NCI-H82 (cell line): Measurements from ENCODE around the gene EWSR1.

ENCODE experiments used
- DNase-seq: peaks from one replicate; lab custom pipeline; 2025; lab: John Stamatoyannopoulos, UW

The EWSR1 gene

DNA sequence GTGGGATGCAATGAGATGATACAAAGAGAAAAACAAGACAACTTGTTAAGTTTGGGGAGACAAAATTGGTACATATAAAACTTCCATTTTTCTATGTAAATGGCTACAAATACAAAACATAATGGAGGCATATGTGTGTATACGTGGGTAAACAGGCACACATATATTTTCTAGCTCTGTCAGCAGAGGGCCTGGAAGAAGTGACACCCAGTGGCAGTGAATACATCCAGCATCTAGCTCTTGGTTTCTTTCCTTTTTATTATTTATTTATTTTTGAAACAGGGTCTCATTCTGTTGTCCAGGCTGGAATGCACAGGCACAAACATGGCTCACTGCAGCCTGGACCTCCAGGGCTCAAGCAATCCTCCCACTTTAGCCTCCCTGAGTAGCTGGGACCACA lies 52.5 kb downstream of the EWSR1 start:
- DNase-seq = peak; percentile 18

DNA sequence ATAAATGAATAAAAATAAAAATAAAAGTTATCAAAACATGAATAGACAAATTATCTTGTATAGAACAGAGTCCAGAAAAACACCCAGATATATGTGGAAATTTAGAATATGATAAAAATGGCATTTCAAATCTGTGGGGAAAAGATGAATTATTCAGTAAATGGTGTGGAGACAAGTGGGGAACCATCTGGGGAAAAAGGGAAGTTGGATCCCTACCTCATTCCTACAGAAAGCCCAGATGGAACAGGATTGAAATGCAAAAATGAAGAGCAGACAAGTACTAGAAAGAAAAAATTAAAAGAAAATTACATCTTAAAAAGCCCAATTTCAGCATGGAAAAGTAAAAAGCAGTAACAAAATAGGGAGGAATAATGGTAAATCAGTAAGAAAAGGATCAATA lies 55.6 kb downstream of the EWSR1 start:
- DNase-seq = no peak

DNA sequence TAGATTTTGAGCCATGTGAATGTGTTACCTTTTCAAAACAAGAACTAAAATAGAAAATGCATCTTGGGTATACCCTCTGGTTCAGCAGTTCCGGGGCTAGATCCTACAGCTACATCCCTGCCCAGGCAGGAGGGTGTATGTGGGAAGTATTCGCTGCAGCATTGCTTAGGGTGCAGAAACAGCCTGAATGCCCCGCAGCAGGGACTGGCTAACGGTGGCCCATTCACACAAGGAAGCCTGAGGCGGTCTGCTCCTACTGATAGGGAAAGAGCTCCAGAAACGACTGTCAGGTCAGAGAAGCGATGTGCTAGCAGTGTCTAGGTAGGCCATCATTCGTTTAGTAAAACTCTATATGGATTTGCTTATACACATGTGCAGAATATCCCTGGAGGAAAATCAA lies 57.3 kb downstream of the EWSR1 start:
- DNase-seq = no peak

DNA sequence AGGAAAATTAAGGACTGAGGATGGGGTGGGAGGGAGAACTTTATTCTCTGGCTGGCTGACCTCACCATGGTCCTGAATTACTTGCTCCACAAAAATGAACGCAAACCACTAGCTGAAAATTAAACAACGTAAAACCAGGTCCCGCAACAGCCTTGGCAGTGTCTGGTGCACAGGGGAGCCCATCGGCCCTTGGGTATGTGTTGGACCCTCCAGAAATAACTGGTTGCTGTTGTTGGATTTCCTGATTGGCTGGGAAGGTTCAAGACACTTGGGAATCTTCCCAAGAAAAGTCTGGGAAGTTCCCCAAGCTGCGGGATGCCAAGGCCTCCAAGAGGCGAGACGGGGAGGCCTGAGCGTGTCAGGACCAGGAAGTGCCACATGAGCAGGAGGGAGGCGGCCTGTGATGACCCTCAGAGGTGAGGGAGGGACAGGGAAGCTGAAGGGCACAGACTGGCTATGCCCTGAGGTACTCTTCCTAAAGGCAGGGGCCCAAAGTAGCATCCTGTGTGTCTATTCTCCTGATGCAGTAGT lies 57.8 kb downstream of the EWSR1 start:
- DNase-seq = no peak

GRCh38 chr22:29326481-29326880 lies 58.4 kb downstream of the EWSR1 start:
- DNase-seq = no peak

GRCh38 chr22:29327089-29327764 lies 59.2 kb downstream of the EWSR1 start:
- DNase-seq = no peak

DNA sequence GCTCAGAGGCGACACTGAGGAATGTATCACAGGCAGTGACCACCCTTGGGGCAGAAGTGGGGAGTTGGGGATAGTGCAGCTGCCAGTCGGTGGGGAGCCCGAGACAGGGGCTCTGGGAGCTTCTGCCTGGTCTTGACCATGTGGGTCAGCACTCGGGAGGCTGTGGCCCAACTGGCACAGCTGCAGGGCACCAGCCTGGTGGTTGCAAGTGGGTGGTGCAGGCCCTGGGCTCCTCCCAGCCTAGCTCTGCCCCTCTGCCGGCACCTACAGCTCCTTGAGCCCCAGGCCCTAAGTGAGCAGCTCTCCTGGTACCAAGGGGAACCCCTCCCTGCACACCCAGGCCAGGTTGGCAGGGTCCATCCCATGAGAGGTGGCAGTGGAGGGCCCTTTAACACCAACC lies 60.0 kb downstream of the EWSR1 start:
- DNase-seq = no peak

- no peak for DNase-seq
These were observed 60.8 kb downstream of the EWSR1 start for GRCh38 chr22:29328566-29329500.

DNA sequence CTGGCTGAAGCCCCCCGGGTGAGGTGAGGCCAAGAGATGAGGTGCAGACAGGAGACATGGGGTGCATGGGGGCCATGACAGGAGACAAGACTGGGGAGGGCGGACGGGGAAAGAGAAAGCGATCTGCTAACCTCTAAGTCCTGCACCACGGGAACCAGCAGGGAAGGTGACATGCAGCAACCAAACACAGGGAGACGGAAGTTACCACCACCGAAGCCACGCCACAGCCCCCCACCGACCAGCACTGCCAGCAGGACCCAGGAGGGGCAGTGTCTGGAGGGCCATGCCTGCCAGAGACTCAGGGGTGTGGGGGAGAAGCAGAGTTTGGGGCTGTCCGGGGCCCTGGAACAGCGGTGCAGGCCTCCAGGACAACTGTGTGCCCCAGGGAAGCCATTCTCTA lies 61.5 kb downstream of the EWSR1 start:
- no peak for DNase-seq

GRCh38 chr22:29330291-29330690 lies 62.2 kb downstream of the EWSR1 start:
- DNase-seq = no peak

GRCh38 chr22:29330753-29331152 lies 62.7 kb downstream of the EWSR1 start:
- no peak for DNase-seq

- DNase-seq = no peak
These were observed 63.1 kb downstream of the EWSR1 start for GRCh38 chr22:29331213-29331612.

DNA sequence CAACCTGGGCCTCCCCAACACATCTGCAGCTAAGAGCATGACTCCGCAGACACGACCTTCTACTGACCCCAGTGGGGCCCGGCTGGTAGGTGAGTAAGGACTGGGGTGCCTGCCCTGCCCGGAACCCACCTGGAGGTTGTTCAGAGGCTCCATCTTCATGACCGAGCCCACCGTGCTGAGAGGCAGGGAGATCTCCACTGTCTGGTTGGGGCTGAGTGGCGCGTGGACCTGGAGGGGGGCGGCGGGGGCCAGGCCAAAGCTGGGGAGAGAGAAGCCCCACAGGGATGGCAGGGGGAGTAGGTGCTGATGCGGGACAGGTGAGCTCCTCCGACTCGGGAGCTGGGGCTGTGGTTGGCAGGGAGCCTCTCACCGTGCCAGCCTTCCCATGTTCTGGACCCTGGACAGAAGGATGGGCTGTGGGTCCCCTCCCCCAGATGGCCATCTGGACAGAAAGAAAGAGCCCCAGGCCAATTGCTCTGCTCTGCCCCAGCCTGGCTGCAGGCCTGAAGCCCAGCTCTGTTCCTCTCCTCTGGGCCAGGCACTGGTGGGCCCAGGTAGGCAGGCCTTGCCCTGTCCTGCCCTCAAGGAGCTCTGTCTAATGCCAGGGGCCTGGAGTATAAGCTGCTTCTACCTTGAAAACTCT lies 63.7 kb downstream of the EWSR1 start:
- DNase-seq = no peak

DNA sequence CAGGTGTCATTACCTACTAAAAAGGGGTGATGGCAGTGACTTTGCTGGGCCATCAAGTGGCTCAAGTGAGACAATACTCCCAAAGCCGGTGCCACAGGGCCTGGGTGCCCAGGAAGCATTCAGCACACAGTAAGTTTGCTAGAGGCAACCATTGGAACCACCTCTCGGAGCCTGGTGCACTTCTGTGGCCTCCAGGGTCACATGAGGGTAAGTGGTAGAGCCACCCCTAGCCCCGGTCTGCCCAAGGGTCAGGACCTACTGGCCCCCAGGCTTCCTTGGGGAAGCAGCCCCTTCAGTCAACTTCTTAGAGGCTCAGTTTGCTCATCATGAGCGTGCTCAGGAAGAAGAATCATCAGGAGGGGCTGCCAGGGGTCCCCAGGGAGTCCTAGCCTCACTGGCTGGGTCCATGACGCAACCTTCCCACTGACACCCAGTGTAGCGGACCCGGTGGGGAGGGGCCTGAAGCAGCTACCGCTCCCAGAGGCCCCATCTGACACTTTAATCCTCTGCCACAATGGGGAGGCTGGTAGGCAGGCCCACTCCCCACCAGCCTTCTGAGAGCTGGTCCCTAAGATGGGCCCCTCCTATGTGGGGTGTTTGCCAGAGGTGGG lies 64.9 kb downstream of the EWSR1 start:
- peak; percentile 66 for DNase-seq

- no peak for DNase-seq
These were observed 66.1 kb downstream of the EWSR1 start for GRCh38 chr22:29334148-29334547.

- no peak for DNase-seq
These were observed 66.8 kb downstream of the EWSR1 start for GRCh38 chr22:29334696-29335344.

- DNase-seq = no peak
These were observed 67.6 kb downstream of the EWSR1 start for GRCh38 chr22:29335656-29336055.

- no peak for DNase-seq
These were observed 68.9 kb downstream of the EWSR1 start for GRCh38 chr22:29336751-29337490.

DNA sequence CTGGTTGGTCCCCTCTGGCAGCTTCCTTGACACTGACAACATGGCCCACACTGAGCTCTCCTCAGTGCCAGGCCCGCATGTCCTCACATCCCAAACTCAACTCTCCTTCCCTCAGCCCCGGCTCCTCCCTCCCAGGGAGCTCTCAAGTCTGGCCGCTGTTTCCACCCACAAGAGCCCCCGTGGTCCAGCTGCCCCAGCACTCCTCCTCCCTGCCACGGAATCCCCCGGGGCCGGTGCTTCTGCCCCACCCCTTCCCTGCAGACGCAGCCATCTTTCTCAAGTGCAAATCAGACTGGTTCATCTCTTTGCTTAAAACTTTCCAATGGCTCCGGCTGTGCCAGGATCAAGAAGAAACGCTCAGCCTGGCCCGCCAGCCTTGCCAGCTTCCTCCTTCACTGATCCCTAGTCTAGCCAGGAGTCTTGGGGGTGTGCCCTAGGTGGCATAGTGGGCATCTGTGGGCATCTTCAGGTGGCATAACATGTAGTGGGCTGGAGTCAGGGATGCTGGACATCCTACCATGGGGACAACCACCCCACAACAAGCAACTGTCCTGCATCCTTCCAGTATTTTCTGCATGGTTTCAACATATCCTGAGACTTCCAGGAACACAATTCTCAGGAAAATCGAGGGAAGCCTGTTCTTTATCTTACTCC lies 69.7 kb downstream of the EWSR1 start:
- no peak for DNase-seq

DNA sequence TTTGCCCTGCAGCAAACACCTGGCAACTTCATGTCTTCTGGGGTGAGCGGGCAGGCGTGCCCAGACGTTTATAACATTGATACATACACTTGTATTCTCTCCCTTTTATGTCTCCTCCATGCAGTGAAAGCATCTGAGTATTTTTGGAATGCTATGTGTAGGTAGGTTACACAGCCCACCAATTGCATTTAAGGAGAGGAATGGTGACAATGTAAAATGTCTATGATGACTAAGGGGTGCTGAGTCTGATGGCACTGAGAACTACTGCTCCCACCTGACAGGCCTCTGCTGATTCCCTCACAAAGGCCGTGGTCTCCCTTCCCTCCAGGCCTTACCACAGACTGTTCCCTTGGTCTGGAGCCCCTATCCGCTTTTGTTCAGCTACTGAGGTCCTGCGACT lies 70.3 kb downstream of the EWSR1 start:
- DNase-seq = no peak
